GM23338 (cell line): ENCODE results near the gene CLDN20.

Experiments used
- CREB1 ChIP-seq: fragments of 250-450 bp; sonication (Bioruptor Pico); IDR thresholded peaks from 2 replicates; pipeline ENCODE4 v1.5.0; 2020; ENCODE audit warnings: low read depth, mild to moderate bottlenecking, moderate library complexity
- ETS1 ChIP-seq: IDR thresholded peaks from 2 replicates; pipeline ENCODE4 v1.6.1; 2016; ENCODE audit warnings: antibody characterized with exemption
- EZH2 ChIP-seq: fragments of 200-600 bp; sonication (generic); IDR thresholded peaks from one replicate; pipeline ENCODE4 v1.8.0; 2017; ENCODE audit warnings: antibody characterized with exemption, mild to moderate bottlenecking, low read depth; ENCODE audit not compliant: unreplicated experiment
- EZH2phosphoT487 ChIP-seq: fragments of 200-600 bp; sonication (generic); IDR thresholded peaks from one replicate; pipeline ENCODE4 v1.8.1; 2018; ENCODE audit warnings: antibody characterized with exemption; ENCODE audit not compliant: unreplicated experiment
- JUNB ChIP-seq: IDR thresholded peaks from one replicate; pipeline ENCODE4 v1.6.1; 2016; ENCODE audit warnings: antibody characterized with exemption; ENCODE audit not compliant: unreplicated experiment
- NANOG ChIP-seq: IDR thresholded peaks from 2 replicates; pipeline ENCODE4 v1.6.1; 2016; ENCODE audit warnings: antibody characterized with exemption, borderline replicate concordance
- POLR2AphosphoS5 ChIP-seq: IDR thresholded peaks from 2 replicates; pipeline ENCODE4 v1.6.1; 2016; ENCODE audit warnings: antibody characterized with exemption, low read depth
- STAT1 ChIP-seq: IDR thresholded peaks from one replicate; pipeline ENCODE4 v1.6.1; 2016; ENCODE audit warnings: antibody characterized with exemption; ENCODE audit not compliant: unreplicated experiment
- ZNF114 ChIP-seq: fragments of 250-450 bp; sonication (Bioruptor Pico); IDR thresholded peaks from 2 replicates; pipeline ENCODE4 v1.5.0; 2020; ENCODE audit warnings: mild to moderate bottlenecking, moderate library complexity
- ZNF331 ChIP-seq: fragments of 250-450 bp; sonication (Bioruptor Pico); IDR thresholded peaks from 2 replicates; pipeline ENCODE4 v1.5.0; 2020; ENCODE audit warnings: low read depth, mild to moderate bottlenecking, moderate library complexity
- TF ChIP-seq, protein P1 (sequence below), 2 experiments: fragments of 200-600 bp in 1 of 2; sonication (generic) in 1 of 2; conservative IDR thresholded peaks; 2 replicates each; pipeline versions ENCODE4 v1.5.1 to v1.6.1; 2016 to 2017; ENCODE audit warnings: antibody characterized with exemption in 2 of 2, low read depth in 2 of 2, mild to moderate bottlenecking in 2 of 2, moderate library complexity in 1 of 2
- TF ChIP-seq, protein P2 (sequence below): IDR thresholded peaks from one replicate; pipeline ENCODE4 v1.6.1; 2018; ENCODE audit warnings: antibody characterized with exemption; ENCODE audit not compliant: unreplicated experiment

DNA sequence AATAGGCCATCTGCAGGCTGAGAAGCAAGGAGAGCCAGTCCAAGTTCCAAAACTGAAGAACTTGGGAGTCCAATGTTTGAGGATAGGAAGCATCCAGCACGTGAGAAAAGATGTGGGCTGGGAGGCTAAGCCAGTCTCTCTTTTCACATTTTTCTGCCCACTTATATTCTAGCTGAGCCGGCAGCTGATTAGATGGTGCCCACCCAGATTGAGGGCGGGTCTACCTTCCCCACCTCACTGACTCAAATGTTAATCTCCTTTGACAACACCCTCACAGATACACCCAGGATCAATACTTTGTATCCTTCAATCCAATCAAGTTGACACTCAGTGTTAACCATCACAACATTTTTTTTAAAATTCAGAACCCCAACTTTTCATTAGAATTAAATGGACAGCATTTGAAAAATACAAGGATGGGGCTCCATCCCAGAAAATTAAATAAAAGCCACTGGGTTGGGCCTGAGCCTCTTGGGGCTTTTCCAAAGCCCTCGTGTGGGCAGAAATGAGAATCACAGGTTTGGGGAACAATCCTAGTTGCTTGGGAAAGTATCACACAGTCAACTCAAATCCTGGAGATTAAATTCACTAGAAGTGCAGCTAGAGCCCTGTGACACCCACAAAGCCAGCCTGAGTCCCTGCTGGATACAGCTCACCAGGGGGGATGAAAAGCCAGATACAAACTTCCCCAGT, 2.2 kb downstream of the CLDN20 start:
- TF ChIP-seq, protein P1, sequence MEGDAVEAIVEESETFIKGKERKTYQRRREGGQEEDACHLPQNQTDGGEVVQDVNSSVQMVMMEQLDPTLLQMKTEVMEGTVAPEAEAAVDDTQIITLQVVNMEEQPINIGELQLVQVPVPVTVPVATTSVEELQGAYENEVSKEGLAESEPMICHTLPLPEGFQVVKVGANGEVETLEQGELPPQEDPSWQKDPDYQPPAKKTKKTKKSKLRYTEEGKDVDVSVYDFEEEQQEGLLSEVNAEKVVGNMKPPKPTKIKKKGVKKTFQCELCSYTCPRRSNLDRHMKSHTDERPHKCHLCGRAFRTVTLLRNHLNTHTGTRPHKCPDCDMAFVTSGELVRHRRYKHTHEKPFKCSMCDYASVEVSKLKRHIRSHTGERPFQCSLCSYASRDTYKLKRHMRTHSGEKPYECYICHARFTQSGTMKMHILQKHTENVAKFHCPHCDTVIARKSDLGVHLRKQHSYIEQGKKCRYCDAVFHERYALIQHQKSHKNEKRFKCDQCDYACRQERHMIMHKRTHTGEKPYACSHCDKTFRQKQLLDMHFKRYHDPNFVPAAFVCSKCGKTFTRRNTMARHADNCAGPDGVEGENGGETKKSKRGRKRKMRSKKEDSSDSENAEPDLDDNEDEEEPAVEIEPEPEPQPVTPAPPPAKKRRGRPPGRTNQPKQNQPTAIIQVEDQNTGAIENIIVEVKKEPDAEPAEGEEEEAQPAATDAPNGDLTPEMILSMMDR (conservative IDR thresholded peaks at IDR 0.05; ENCODE audit: low read depth in 2 of 2): peak; percentile 15 to 52; a peak in 3 of 4 replicates
- TF ChIP-seq POLR2AphosphoS5 (no peak), CREB1 (CRISPR knock-in tag) (no peak), ZNF331 (CRISPR knock-in tag) (no peak), JUNB (no peak), EZH2phosphoT487 (no peak), EZH2 (no peak), NANOG (no peak), STAT1 (no peak), ZNF114 (CRISPR knock-in tag) (no peak), ETS1 (no peak)
- TF ChIP-seq, protein P2, sequence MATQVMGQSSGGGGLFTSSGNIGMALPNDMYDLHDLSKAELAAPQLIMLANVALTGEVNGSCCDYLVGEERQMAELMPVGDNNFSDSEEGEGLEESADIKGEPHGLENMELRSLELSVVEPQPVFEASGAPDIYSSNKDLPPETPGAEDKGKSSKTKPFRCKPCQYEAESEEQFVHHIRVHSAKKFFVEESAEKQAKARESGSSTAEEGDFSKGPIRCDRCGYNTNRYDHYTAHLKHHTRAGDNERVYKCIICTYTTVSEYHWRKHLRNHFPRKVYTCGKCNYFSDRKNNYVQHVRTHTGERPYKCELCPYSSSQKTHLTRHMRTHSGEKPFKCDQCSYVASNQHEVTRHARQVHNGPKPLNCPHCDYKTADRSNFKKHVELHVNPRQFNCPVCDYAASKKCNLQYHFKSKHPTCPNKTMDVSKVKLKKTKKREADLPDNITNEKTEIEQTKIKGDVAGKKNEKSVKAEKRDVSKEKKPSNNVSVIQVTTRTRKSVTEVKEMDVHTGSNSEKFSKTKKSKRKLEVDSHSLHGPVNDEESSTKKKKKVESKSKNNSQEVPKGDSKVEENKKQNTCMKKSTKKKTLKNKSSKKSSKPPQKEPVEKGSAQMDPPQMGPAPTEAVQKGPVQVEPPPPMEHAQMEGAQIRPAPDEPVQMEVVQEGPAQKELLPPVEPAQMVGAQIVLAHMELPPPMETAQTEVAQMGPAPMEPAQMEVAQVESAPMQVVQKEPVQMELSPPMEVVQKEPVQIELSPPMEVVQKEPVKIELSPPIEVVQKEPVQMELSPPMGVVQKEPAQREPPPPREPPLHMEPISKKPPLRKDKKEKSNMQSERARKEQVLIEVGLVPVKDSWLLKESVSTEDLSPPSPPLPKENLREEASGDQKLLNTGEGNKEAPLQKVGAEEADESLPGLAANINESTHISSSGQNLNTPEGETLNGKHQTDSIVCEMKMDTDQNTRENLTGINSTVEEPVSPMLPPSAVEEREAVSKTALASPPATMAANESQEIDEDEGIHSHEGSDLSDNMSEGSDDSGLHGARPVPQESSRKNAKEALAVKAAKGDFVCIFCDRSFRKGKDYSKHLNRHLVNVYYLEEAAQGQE: no peak
